GM12892 (cell line): Measurements from ENCODE around the gene BIN2.

Experiments
- POLR2A ChIP-seq: IDR thresholded peaks from 2 replicates; pipeline ENCODE4 v1.6.1; 2011; ENCODE audit warnings: low read depth, low read length, control low read depth
- POLR2AphosphoS5 ChIP-seq: IDR thresholded peaks from 2 replicates; pipeline ENCODE4 v1.6.1; 2011; ENCODE audit warnings: low read depth, low read length, control low read depth

GRCh38 chr12:51342416-51342815 lies 18.4 kb upstream of the BIN2 start:
- no peak for TF ChIP-seq POLR2AphosphoS5
- no peak for TF ChIP-seq POLR2A
